Measurements from ENCODE around the gene MYH15. TPM values are rescaled to one million over a fixed set of nuclear protein-coding genes. Genes with fewer than 3 reads are reported as not detected.

MYH15 gene
- total and polyA plus RNA-seq, 2 of the 8 experiments (the other 6 are each of a cell fraction or from before 2014, with no cell fraction given), result under 0.01 TPM; not detected in 1

DNA sequence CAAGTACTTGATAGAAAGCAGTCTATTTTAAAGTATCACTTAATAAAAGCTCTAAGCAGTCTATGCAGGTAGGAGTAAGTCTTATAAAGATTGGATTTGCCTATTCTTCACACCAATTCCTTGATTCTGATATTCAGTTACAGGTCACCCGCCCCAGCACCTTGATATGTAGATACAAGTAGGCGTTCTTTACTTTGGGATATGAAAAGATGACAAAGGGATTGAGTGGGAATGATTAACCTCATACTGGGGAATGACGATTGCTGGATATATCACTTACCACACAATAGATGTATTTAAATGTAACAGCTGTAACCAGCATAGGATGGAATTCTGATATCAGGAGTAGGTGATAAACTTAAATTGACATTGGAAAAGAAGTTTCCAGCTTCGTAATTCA lies 166.9 kb downstream of the MYH15 start:
- Histone ChIP-seq H2BK15ac (ENCODE audit: low read length) (no peak overlapping the region), H3K4ac (replicated peaks; ENCODE audit: insufficient read length, low read depth, low read length) (no peak overlapping the region), H2BK20ac (ENCODE audit: low read length) (no peak overlapping the region), H3K4me1 (replicated peaks in 1 of 4; ENCODE audit: control insufficient read depth in 3 of 4, insufficient read depth in 4 of 4, low read length in 3 of 4) (no peaks in the 10 kb centered on the region), H3K9me3 (ENCODE audit: insufficient read depth in 2 of 2, low read depth in 1 of 2, low read length in 1 of 2) (no peaks in the 10 kb centered on the region), H4K20me1 (replicated peaks in 1 of 2; ENCODE audit: control insufficient read depth in 1 of 2, insufficient read depth in 2 of 2, low read length in 2 of 2) (no peaks in the 10 kb centered on the region), H3K4me3 (ENCODE audit: extremely low read depth in 1 of 4, insufficient read depth in 2 of 4, low read depth in 3 of 4, low read length in 4 of 4) (no peak overlapping the region), H4K91ac (replicated peaks; ENCODE audit: insufficient read length, low read length) (no peak overlapping the region), H3K56ac (replicated peaks; ENCODE audit: insufficient read length, low read depth, low read length) (no peak overlapping the region), H3K79me2 (ENCODE audit: control insufficient read depth in 1 of 2, insufficient read depth in 2 of 2, low read length in 2 of 2) (no peaks in the 10 kb centered on the region), H3K23ac (ENCODE audit: insufficient read length) (no peak overlapping the region), H4K5ac (ENCODE audit: insufficient read length, low read depth, low read length) (no peak overlapping the region), H3K27me3 (replicated peaks in 1 of 4; ENCODE audit: control insufficient read depth in 3 of 4, extremely low read depth in 1 of 4, insufficient read depth in 3 of 4, low read length in 3 of 4) (no peaks in the 10 kb centered on the region), H2BK12ac (ENCODE audit: low read depth, low read length) (no peak overlapping the region), H2AK5ac (ENCODE audit: low read depth, low read length) (no peak overlapping the region), H4K8ac (ENCODE audit: extremely low read depth, insufficient read depth, low read length) (no peak overlapping the region), H3K23me2 (ENCODE audit: low read depth, low read length) (no peaks in the 10 kb centered on the region; the same call in 1 of the 2 replicates), H3K36me3 (ENCODE audit: control insufficient read depth in 2 of 4, insufficient read depth in 4 of 4, low read length in 3 of 4) (no peaks in the 10 kb centered on the region), H3K27ac (ENCODE audit: low read depth, low read length) (no peak overlapping the region), H2BK5ac (ENCODE audit: low read depth, low read length) (no peak overlapping the region), H2BK120ac (replicated peaks; ENCODE audit: low read depth, low read length) (no peak overlapping the region), H3K18ac (ENCODE audit: extremely low read depth, low read length) (no peak overlapping the region), H3K9ac (replicated peaks in 1 of 4; ENCODE audit: extremely low read depth in 1 of 4, low read depth in 3 of 4, low read length in 3 of 4) (no peak overlapping the region), H2AFZ (ENCODE audit: low read length) (no peak overlapping the region), H3K14ac (ENCODE audit: insufficient read length) (no peak overlapping the region), H3K4me2 (ENCODE audit: insufficient read depth in 1 of 2, low read depth in 2 of 2, low read length in 2 of 2) (no peak overlapping the region), H3K79me1 (ENCODE audit: low read depth, low read length) (no peaks in the 10 kb centered on the region)
- FAIRE-seq (no peak), DNase-seq (ENCODE audit: low read depth in 1 of 2, low spot score in 2 of 2) (no peak)
- ChIA-PET POLR2A (ENCODE audit: partially characterized antibody) (no interaction called here), CTCF (ENCODE audit: partially characterized antibody) (interaction anchor here (0.8 to 1.1 kb wide), 2 partner anchors 146 to 416 kb away, joined by 3 read pairs; no protein-coding TSS in a partner anchor)
- WGBS, 2 experiments (ENCODE audit: extremely low coverage in 1 of 2, insufficient coverage in 1 of 2, insufficient read length in 1 of 2, insufficient replicate concordance in 2 of 2, low coverage in 1 of 2, low lambda C conversion rate in 2 of 2, missing lambda C conversion rate in 1 of 2), result 91% methylated on average over 4 of the region's 4 CpGs; no CpG with 5 or more reads in 1 of the 2 experiments
- TF ChIP-seq SUZ12 (IDR thresholded peaks at IDR 0.05; ENCODE audit: low read length) (no peak), GABPA (IDR thresholded peaks at IDR 0.05; ENCODE audit: borderline replicate concordance, insufficient read depth, low read length) (no peak), RAD21 (IDR thresholded peaks at IDR 0.05 in 1 of 2, conservative IDR thresholded peaks at IDR 0.05 in 1 of 2; ENCODE audit: low read depth in 2 of 2, low read length in 2 of 2) (no peak), POU5F1 (IDR thresholded peaks at IDR 0.05; ENCODE audit: low read depth, low read length) (no peak), NANOG (IDR thresholded peaks at IDR 0.05; ENCODE audit: insufficient read depth, low read depth, low read length, poor library complexity, severe bottlenecking) (no peak)
